Activated naive CD4-positive, alpha-beta T cell treated with anti-CD3 and anti-CD28 coated beads, Interleukin-2, amount 50 U/mL, for 16 hours (primary cell): ENCODE measurements around the gene SLC6A9.

Source experiments
- DNase-seq: peaks from one replicate; pipeline ENCODE4 v3.0.0-alpha.2; 2020

The SLC6A9 gene

DNA sequence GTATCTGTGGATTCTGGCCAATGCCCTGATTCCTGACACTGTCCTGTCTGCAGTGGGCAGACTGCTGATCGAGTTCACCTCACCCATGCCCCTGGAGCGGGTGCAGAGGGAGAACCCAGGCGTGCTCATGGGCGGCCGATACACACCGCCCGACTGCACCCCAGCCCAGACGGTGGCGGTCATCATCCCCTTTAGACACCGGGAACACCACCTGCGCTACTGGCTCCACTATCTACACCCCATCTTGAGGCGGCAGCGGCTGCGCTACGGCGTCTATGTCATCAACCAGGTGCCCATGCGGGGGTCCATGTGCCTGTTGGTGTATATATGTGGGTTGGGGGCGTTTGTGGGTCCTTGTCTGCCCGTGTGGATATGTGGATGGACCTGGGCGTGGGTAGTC, 49.6 kb downstream of the SLC6A9 start:
- DNase-seq: no peak

GRCh38 chr1:43981135-43981491, 50.1 kb downstream of the SLC6A9 start:
- no peak for DNase-seq

GRCh38 chr1:43980255-43981134, 50.8 kb downstream of the SLC6A9 start:
- DNase-seq: no peak

DNA sequence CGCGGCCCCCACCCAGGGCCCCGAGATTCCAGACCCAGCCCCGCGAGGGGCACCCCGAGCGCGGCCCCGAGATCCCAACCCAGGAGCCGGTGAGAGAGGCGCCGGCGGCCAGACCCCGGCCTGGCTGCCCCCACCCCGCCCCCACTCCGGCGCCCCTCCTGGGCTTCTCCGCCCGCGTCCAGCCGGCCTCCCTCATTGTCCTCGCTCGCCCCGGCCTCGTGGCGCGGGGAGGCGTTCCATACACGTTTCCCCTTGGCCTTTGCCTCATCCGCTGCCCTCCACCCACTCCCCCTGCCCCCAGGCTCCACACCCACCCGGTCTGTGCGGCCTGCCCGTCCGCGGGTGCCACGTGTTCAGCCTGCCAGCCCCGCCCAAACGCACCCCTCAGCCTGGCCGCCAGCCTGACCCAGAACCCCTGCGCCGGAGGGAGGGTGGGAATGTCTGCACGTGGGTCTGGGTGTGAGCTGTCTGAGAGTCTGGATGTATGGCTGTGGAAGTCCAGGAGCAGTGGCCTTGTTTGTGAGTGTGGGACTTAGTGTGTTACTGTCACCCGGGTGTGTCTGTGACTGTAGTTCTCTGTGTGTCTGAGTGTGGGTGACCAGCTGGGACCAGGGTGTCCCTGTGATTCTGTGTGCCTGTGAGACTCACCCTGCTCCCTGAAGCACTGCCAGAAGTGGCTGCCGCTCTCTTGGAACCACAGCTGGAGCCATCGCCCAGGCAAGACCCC, 51.6 kb downstream of the SLC6A9 start:
- no peak for DNase-seq

GRCh38 chr1:43979261-43979527, 52.1 kb downstream of the SLC6A9 start:
- no peak for DNase-seq

GRCh38 chr1:43978551-43979260, 52.6 kb downstream of the SLC6A9 start, which contains the start of gene B4GALT2:
TSS of gene B4GALT2 (plus strand) at chr1:43979210. CDS start at chr1:43981161, 1,951 bp downstream.
- peak; percentile 48 for DNase-seq

DNA sequence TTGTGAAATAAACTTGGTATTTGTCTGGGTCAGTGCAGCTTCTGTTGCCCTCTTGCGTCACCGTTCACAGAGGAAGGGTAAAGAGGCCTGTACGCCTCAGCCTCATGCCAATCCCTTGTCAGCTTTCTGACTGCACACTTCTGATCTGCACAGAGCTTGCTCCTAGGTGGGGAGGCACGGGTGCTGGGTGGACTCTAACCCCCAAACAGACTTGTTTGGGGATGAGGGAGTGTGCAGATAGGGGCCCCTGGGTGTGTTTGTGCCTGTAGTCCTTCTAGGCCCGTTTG, 53.1 kb downstream of the SLC6A9 start:
- no peak for DNase-seq

DNA sequence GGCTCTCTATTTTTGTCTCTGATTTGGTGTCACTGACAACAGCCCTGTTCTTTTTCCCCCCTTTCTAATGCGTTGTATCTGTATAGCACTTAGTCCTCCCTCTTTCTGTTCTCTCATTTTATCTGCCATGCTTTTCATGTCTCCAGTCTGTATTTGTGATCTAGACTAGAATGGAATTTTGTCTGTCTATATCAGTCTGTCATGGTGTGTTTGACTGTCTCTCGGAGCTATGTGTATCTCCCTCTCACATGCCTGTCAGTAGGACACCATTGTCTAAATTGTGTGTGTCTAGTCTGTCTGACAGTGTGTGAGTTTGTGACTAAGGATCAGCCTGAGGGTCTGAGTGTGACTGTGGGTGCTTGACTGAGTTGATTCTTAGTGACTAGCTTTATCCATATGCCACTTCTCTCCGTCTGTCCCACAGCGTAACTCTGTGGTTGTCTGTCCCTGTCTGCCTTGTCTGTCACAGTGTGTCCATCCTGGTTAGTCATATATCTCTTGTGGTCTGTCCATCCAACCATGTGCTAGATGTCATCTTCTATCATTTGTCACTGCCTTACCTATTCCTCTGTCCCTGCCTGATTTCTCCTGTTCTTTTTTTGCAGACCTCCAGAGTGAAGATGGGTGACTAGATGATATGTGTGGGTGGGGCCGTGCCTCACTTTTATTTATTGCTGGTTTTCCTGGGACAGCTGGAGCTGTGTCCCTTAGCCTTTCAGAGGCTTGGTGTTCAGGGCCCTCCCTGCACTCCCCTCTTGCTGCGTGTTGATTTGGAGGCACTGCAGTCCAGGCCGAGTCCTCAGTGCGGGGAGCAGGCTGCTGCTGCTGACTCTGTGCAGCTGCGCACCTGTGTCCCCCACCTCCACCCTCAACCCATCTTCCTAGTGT, 53.6 kb downstream of the SLC6A9 start:
- DNase-seq: no peak

- DNase-seq: no peak
Measured at GRCh38 chr1:43976890-43977289, 54.4 kb downstream of the SLC6A9 start.

GRCh38 chr1:43976045-43976444, 55.2 kb downstream of the SLC6A9 start:
- DNase-seq: no peak

DNA sequence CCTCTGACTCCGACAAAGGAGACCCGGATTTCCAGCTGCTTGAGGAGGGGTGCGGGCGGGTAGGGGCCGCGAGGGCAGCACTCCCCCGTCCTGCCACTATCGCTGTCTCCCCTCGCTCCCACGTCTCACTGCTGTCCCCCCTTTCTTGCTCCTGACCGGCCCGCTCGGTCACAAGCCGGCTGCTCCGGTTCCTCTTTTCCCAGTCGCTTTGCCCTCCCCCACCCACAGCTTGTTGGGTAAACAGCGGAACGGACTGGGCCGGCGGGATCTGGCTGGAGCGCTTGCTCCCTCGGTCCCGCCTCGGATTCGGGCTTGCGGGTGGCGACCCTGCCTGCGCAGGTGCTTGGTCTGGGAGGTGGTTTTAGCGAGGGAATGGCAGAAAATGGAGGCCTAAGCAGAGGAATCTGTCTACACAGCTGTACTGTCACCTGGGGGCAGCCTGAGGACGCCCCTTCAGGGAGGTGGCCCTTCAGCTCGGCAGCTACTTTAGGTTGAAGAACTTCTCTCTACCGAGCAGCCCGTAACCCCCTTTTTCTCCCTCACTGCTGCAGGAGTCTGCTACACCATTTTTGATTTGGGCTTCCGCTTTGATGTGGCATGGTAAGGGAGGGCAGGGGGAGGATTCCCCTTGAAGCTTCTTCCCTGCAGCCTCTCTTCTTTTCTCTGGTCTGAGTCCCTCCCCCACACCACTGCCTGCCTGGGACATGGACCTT, 55.9 kb downstream of the SLC6A9 start:
- DNase-seq: no peak

DNA sequence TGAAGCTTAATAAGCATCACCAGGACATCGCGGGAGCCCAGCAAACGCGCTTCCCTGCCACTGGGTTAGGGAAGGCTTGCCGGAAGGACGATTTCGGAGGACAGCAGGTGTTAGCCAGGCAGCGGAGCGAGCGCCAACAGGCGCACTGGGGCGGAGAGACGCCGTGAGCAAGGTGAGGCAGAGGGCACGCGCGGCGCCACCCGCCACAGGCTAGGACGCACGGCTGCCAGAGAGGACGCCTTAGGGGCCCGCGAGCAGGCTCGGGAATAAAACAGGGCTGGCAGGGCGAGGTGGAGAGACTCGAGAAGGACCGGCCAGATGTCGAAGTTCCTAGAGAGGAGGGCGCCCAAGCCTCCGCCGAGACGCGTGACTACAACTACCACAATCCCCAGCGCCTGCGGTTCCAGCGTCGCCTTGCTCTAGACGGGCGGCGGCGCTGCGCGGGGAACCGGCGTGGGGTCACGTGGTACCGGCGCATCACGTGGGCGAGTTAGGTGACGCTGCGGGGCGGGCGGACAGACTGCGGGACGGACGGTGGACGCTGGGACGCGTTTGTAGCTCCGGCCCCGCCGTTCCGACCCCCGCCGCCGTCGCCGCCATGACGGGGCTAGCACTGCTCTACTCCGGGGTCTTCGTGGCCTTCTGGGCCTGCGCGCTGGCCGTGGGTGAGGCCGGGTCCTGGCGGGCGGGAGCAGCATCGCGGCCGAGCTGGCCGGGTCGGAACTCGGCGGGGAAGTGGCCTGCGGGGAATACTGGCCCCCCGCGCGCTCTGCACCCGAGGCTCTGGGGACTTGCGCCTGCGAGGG, 56.6 kb downstream of the SLC6A9 start, which contains the start of gene ATP6V0B:
Gene ATP6V0B, plus strand, starts transcription at position 518 of the 806 bp plus-strand sequence. Its CDS starts 81 bp downstream, at position 599.
- DNase-seq: peak; percentile 96

DNA sequence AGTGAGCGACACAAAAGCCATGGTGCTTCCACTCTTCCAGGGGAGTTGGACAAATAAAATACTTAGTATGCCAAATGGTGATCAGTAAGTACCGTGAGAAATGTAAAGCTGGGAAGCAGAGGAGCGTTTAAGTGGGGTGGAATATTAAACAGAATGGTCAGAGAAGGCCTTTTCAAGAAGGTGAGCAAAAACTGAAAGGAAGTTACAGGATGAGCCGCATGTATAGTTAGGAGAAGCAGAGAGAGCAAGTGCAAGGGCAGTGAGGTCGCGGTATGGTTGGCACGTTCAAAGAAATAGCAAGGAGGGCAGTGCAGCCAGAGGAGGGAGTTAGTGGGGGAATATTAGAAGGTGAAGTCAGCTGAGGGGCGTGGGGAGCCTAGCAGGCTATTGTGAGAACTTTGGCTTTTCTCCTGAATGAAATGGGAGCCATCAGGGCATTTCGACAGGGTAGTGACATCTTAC, 57.2 kb downstream of the SLC6A9 start:
- no peak for DNase-seq

- no peak for DNase-seq
Measured at GRCh38 chr1:43971336-43971980, 59.8 kb downstream of the SLC6A9 start.

- DNase-seq: no peak
Measured at GRCh38 chr1:43970911-43971310, 60.4 kb downstream of the SLC6A9 start.

GRCh38 chr1:43970502-43970901, 60.8 kb downstream of the SLC6A9 start:
- DNase-seq: no peak

DNA sequence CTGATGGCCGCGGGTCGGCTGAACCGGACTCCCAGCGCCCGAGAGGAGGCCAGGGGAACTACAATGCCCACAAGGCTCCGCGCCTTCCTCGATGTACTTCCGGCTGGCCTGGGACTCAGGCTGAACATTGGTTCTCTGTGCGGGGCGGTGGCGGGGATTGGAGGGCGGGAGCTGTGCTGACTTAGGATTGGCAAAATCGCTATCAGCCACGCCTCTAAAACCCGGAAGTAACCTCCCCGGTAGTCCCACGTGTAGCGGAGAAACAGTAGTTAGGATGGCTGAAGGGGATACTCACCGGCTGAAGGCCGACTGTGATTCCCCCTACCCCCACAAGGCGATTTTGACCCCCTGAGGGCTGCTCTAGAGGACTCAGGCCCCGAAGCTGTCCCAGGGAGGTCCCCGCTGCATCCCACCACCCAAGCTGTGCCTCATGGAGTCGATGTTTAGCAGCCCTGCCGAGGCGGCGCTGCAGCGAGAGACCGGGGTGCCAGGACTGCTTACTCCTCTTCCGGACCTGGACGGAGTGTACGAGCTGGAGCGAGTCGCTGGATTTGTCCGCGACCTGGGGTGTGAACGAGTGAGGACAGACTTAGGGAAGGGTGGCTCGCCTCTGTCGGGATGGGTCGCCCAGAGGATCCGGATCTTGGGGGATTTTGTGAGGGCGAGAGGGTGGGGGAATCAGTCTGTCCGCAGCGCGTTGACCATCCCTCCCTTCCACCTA, 61.4 kb downstream of the SLC6A9 start, which contains the start of gene DPH2:
Gene DPH2, plus strand, starts transcription at position 265 of the 721 bp plus-strand sequence. Its CDS starts 166 bp downstream, at position 431.
- DNase-seq: peak; percentile 97

DNA sequence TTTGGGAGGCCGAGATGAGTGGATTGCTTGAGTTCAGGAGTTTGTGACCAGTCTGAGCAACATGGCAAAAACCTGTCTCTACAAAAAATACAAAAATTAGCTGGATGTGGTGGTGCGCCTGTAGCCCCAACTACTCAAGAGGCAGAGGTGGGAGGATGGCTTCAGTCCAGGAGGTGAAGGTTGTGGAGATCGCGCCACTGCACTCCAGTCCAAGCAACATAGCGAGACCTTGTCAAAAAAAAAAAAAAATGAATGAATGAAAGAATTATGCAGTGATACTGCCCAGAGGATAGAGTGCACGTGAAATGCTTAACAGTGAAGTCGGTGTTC, 61.9 kb downstream of the SLC6A9 start:
- no peak for DNase-seq

DNA sequence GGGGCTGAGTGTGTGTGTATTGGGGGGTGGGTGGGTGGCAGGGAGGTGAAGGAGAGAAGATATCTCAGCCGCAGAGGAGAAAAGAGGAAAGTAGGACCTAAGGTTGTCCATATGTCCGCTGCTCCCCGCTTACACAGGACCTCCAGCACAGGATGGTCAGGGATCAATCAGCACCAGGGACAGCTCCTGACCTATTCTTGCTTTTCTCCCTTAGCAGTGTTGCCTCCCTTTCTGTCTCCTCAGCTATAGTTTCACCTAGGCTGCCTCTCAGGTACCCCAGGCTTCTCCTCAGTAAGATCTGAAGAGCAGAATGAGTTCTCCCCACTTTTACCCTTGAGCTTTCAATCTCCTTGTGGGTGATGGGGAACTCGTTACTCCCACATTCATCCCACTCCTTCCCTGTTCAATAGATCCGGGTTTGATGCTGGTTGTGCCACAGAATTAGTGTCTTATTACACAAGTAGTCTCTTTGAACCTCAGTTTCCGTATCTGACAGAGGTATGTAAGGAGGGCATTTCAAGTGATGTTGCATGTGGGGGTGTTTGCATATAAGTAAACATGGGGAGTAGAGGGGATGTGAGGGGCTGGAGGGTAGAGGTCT, 62.8 kb downstream of the SLC6A9 start:
- DNase-seq: no peak
